HepG2 (cell line): ENCODE results near the gene PADI1. TPM values are rescaled to one million over a fixed set of nuclear protein-coding genes. Genes with fewer than 3 reads are reported as not detected.

Source experiments
- ATAC-seq: fragments of 200-7000 bp; cut with Tn5 transposase; 3 replicates; pipeline ENCODE4 v1.9.1; 2020; ENCODE audit warnings: mild to moderate bottlenecking, moderate library complexity
- BruUV-seq: library from RNA; stranded (reverse); fragments of 400-500 nt; replicated peaks from 2 replicates; lab custom pipeline; 2021; lab: Mats Ljungman, UMichigan
- CTCF ChIA-PET: fragments of 300-600 bp; formaldehyde crosslinking; extraction: SDS; loops from one replicate; lab custom pipeline; 2021; ENCODE audit warnings: low total read pairs, inconsistent platforms, low intra/inter-chr PET ratio; lab: Yijun Ruan, JAX
- POLR2A ChIA-PET: fragments of 350-600 bp; sonication (Branson Sonifier 250); formaldehyde crosslinking; loops from one replicate; lab custom pipeline; 2020; ENCODE audit warnings: antibody characterized with exemption, inconsistent platforms; lab: Yijun Ruan, JAX
- DNase-seq: peaks from one replicate; pipeline ENCODE4 v3.0.0-alpha.2; 2015; ENCODE audit warnings: low spot score
- FAIRE-seq: peaks from 3 replicates; lab custom pipeline; 2011; peaks lifted over from hg19 to GRCh38; lab: Jason Lieb, UNC
- H2AFZ ChIP-seq: one replicate; pipeline ENCODE4 v1.6.1; 2011; ENCODE audit warnings: low read length, inconsistent platforms
- H3K27ac ChIP-seq: fragments of 300-600 bp; 3 replicates; pipeline ENCODE4 v1.8.0; 2011; ENCODE audit warnings: mixed run types, mild to moderate bottlenecking, mixed read lengths, low read length, inconsistent platforms; ENCODE audit not compliant: insufficient read depth; ENCODE audit errors: extremely low read length
- H3K27me3 ChIP-seq, 2 experiments: fragments of 200-600 bp in 1 of 2; 2 replicates in 1 of 2; 3 replicates in 1 of 2; pipeline versions ENCODE4 v1.6.0 to v1.8.0; 2011; ENCODE audit warnings: low read length in 2 of 2, mild to moderate bottlenecking in 2 of 2, moderate library complexity in 2 of 2, inconsistent platforms in 1 of 2; ENCODE audit not compliant: insufficient read depth in 2 of 2, control insufficient read depth in 1 of 2
- H3K36me3 ChIP-seq, 2 experiments: fragments of 200-600 bp in 1 of 2; replicated peaks in 1 of 2; 2 replicates in 1 of 2; 3 replicates in 1 of 2; pipeline versions ENCODE4 v1.5.1 to v1.8.0; 2011; ENCODE audit warnings: low read length in 2 of 2, inconsistent platforms in 1 of 2; ENCODE audit not compliant: insufficient read depth in 2 of 2, control insufficient read depth in 1 of 2
- H3K4me1 ChIP-seq: 2 replicates; pipeline ENCODE4 v1.5.1; 2012; ENCODE audit warnings: low read length, inconsistent platforms; ENCODE audit not compliant: insufficient read depth
- H3K4me2 ChIP-seq: 2 replicates; pipeline ENCODE4 v1.6.0; 2011; ENCODE audit warnings: low read depth, low read length, inconsistent platforms
- H3K4me3 ChIP-seq, 3 experiments: fragments of 200-600 bp in 1 of 3; sonication (generic), shearing (Covaris generic) in 1 of 3; replicated peaks in 1 of 3; 2 replicates each; pipeline ENCODE4 v1.5.1; 2011 to 2016; ENCODE audit warnings: low read length in 3 of 3, inconsistent platforms in 2 of 3, low read depth in 2 of 3, mild to moderate bottlenecking in 2 of 3, control low read depth in 1 of 3, mixed read lengths in 1 of 3; ENCODE audit not compliant: insufficient read depth in 1 of 3
- H3K79me2 ChIP-seq: one replicate; pipeline ENCODE4 v1.6.1; 2011; ENCODE audit warnings: low read length, inconsistent platforms; ENCODE audit not compliant: insufficient read depth
- H3K9ac ChIP-seq: 2 replicates; pipeline ENCODE4 v1.6.0; 2011; ENCODE audit warnings: mild to moderate bottlenecking, low read depth, low read length, inconsistent platforms; ENCODE audit not compliant: insufficient read depth
- H3K9me3 ChIP-seq: 2 replicates; pipeline ENCODE4 v1.5.1; 2012; ENCODE audit warnings: mild to moderate bottlenecking, low read length
- H4K20me1 ChIP-seq: 2 replicates; pipeline ENCODE4 v1.6.0; 2011; ENCODE audit warnings: inconsistent platforms, mild to moderate bottlenecking, low read length, moderate library complexity; ENCODE audit not compliant: insufficient read depth
- ARHGAP35 ChIP-seq: sonication (generic); formaldehyde crosslinking; IDR thresholded peaks from 2 replicates; pipeline ENCODE4 v1.9.0; 2022; ENCODE audit warnings: mild to moderate bottlenecking, inconsistent platforms, moderate library complexity, missing genetic modification reagents, borderline replicate concordance
- CHCHD3 ChIP-seq: sonication (generic); formaldehyde crosslinking; IDR thresholded peaks from 2 replicates; pipeline ENCODE4 v1.8.0; 2022; ENCODE audit warnings: mild to moderate bottlenecking, missing genetic modification reagents, moderate library complexity
- CSRNP2 ChIP-seq: sonication (generic); formaldehyde crosslinking; conservative IDR thresholded peaks from 2 replicates; pipeline ENCODE4 v1.8.0; 2022; ENCODE audit warnings: low read depth, missing genetic modification reagents
- HDAC6 ChIP-seq: fragments of 200-600 bp; sonication (generic); IDR thresholded peaks from 2 replicates; pipeline ENCODE4 v1.7.0; 2017; ENCODE audit warnings: mild to moderate bottlenecking, antibody characterized with exemption, low read length, low read depth
- PPARG ChIP-seq: conservative IDR thresholded peaks from 2 replicates; pipeline ENCODE4 v1.6.1; 2016; ENCODE audit warnings: missing biosample characterization, missing genetic modification reagents
- PRMT3 ChIP-seq: sonication (generic); formaldehyde crosslinking; IDR thresholded peaks from 2 replicates; pipeline ENCODE4 v1.8.1; 2022; ENCODE audit warnings: low read depth, mild to moderate bottlenecking, moderate library complexity, missing genetic modification reagents, borderline replicate concordance
- SP2 ChIP-seq: sonication (generic); formaldehyde crosslinking; IDR thresholded peaks from 2 replicates; pipeline ENCODE4 v1.5.1; 2020; ENCODE audit warnings: mild to moderate bottlenecking, missing genetic modification reagents
- ZBTB3 ChIP-seq: sonication (generic); formaldehyde crosslinking; IDR thresholded peaks from 2 replicates; pipeline ENCODE4 v1.4.0; 2020; ENCODE audit warnings: low read depth, mild to moderate bottlenecking, moderate library complexity, missing genetic modification reagents, borderline replicate concordance
- ZBTB37 ChIP-seq: sonication (generic); formaldehyde crosslinking; IDR thresholded peaks from 2 replicates; pipeline ENCODE4 v1.4.0; 2020; ENCODE audit warnings: mild to moderate bottlenecking, missing genetic modification reagents
- ZBTB4 ChIP-seq: sonication (generic); formaldehyde crosslinking; IDR thresholded peaks from 2 replicates; pipeline ENCODE4 v1.4.0; 2020; ENCODE audit warnings: missing genetic modification reagents, mild to moderate bottlenecking, borderline replicate concordance
- ZMAT5 ChIP-seq: sonication (generic); formaldehyde crosslinking; IDR thresholded peaks from 2 replicates; pipeline ENCODE4 v1.5.0; 2020; ENCODE audit warnings: mild to moderate bottlenecking, low read depth, missing genetic modification reagents, borderline replicate concordance
- ZNF3 ChIP-seq: IDR thresholded peaks from 2 replicates; pipeline ENCODE4 v1.7.0; 2017; ENCODE audit warnings: inconsistent platforms
- ZNF530 ChIP-seq: sonication (generic); formaldehyde crosslinking; IDR thresholded peaks from 2 replicates; pipeline ENCODE4 v1.5.0; 2020; ENCODE audit warnings: low read depth, mild to moderate bottlenecking, missing genetic modification reagents
- ZNF792 ChIP-seq: IDR thresholded peaks from 2 replicates; pipeline ENCODE4 v1.6.1; 2016
- WGBS: methylation state at CpG from one replicate; pipeline ENCODE4 v1.1.6; 2017; ENCODE audit warnings: low lambda C conversion rate; 5-methylcytosine and 5-hydroxymethylcytosine counted together
- in situ Hi-C: cut with HindIII; loops from 2 replicates; pipeline ENCODE4 v1.10.0; 2017; ENCODE audit warnings: low pct_unique_long_range_greater_than_20kb; ENCODE audit not compliant: extremely low pct_ligation_motif_present
- intact Hi-C: fragments of 100-400 bp; cut with micrococcal nuclease; formaldehyde crosslinking; loops from one replicate; pipeline ENCODE4 v1.10.0; 2022; ENCODE audit not compliant: unreplicated experiment
- polyA plus RNA-seq, 8 experiments: library from polyadenylated mRNA; depleted of rRNA in 3 of 8; stranded (reverse) in 7 of 8; unstranded in 1 of 8; fragments of >200 nt; fragmentation: Illumina TruSeq in 4 of 8; extraction: Trizol in 4 of 8; gene quantifications; 2 replicates each; pipeline versions ENCODE4 v1.2.1 to v1.2.3, GENCODE V29; 2011 to 2016; ENCODE audit warnings: low read depth in 4 of 8, missing spikeins in 1 of 8, mixed read lengths in 1 of 8; ENCODE audit not compliant: insufficient read depth in 1 of 8
- total RNA-seq, 5 experiments: library from RNA; depleted of rRNA; stranded (reverse); fragments of >200 nt; fragmentation: Illumina TruSeq; extraction: Trizol; gene quantifications; 2 replicates each; pipeline ENCODE4 v1.2.3, GENCODE V29; 2016; ENCODE audit warnings: low read depth in 1 of 5

PADI1 gene
- total and polyA plus RNA-seq, 2 of the 13 experiments (the other 11 are each of a cell fraction or from before 2014, with no cell fraction given) = not detected

GRCh38 chr1:17292299-17293160, 87.6 kb downstream of the PADI1 start (continued):
- TF ChIP-seq ZBTB4 (CRISPR knock-in tag) (no peak), SP2 (CRISPR knock-in tag) (no peak)

GRCh38 chr1:17293681-17294425, 88.9 kb downstream of the PADI1 start:
- Histone ChIP-seq H3K9ac (no peak overlapping the region), H3K27me3 (peaks cover 0 to 15% of the 10 kb centered on the region in 2 experiments; a peak in 3 of 5 replicates), H3K9me3 (no peaks in the 10 kb centered on the region), H2AFZ (no peak overlapping the region), H4K20me1 (no peaks in the 10 kb centered on the region), H3K4me3 (no peak overlapping the region), H3K79me2 (no peaks in the 10 kb centered on the region), H3K4me1 (no peaks in the 10 kb centered on the region), H3K4me2 (no peak overlapping the region), H3K36me3 (no peaks in the 10 kb centered on the region), H3K27ac (no peak overlapping the region)
- WGBS = 29% methylated on average over 14 of the region's 14 CpGs
- in situ Hi-C loops = no loop called here
- ChIA-PET CTCF (no interaction called here), POLR2A (no interaction called here)
- intact Hi-C loops = no loop called here
- no TSS peak for BruUV-seq
- DNase-seq = no peak
- FAIRE-seq = no peak
- ATAC-seq = no peak
- TF ChIP-seq ZNF792 (CRISPR knock-in tag) (no peak), ARHGAP35 (CRISPR knock-in tag) (no peak), PRMT3 (CRISPR knock-in tag) (no peak), ZBTB3 (no peak), ZNF3 (no peak), CHCHD3 (CRISPR knock-in tag) (no peak), PPARG (no peak), ZNF530 (CRISPR knock-in tag) (no peak), ZMAT5 (CRISPR knock-in tag) (no peak), HDAC6 (no peak), CSRNP2 (CRISPR knock-in tag) (no peak), ZBTB37 (no peak)
